GM21619 (cell line): ENCODE results near the gene KLRC2.
"Not testable (repeated sequence)": the region's sequence is repeated elsewhere in the genome, so short reads cannot be mapped to it uniquely, and the experiment has no call there.

Source experiments
- ATAC-seq: cut with Tn5 transposase; IDR thresholded peaks from one replicate; pipeline ENCODE4 v1.9.1; 2021; ENCODE audit not compliant: unreplicated experiment

Gene KLRC2

GRCh38 chr12:10435816-10436215 is at the start of gene KLRC2:
Gene KLRC2 (minus strand): TSS chr12:10436010. CDS start chr12:10435986, 24 bp downstream.
- ATAC-seq = not testable (repeated sequence)

- ATAC-seq = not testable (repeated sequence)
Measured at GRCh38 chr12:10481901-10482300, 46.1 kb upstream of the KLRC2 start.

GRCh38 chr12:10472808-10473207 is 37.0 kb upstream of the KLRC2 start:
- not testable (repeated sequence) for ATAC-seq

- ATAC-seq = no peak
Measured at GRCh38 chr12:10469701-10470100, 33.9 kb upstream of the KLRC2 start.

GRCh38 chr12:10466311-10466710 is 30.5 kb upstream of the KLRC2 start:
- ATAC-seq = no peak

- no peak for ATAC-seq
Measured at GRCh38 chr12:10457760-10458159, 21.9 kb upstream of the KLRC2 start.

GRCh38 chr12:10456856-10457255 is 21.0 kb upstream of the KLRC2 start:
- ATAC-seq = no peak

GRCh38 chr12:10455766-10456165 is 20.0 kb upstream of the KLRC2 start:
- no peak for ATAC-seq

- no peak for ATAC-seq
Measured at GRCh38 chr12:10454531-10454930, 18.7 kb upstream of the KLRC2 start.

GRCh38 chr12:10453156-10453555 is 17.3 kb upstream of the KLRC2 start, which contains the start of gene KLRC1:
Gene KLRC1 (minus strand): TSS chr12:10453377. CDS start chr12:10451156, 2,221 bp downstream.
- ATAC-seq = no peak

GRCh38 chr12:10448236-10448635 is 12.4 kb upstream of the KLRC2 start:
- no peak for ATAC-seq

- not testable (repeated sequence) for ATAC-seq
Measured at GRCh38 chr12:10446052-10446451, 10.2 kb upstream of the KLRC2 start.

- not testable (repeated sequence) for ATAC-seq
Measured at GRCh38 chr12:10441144-10441543, 5.3 kb upstream of the KLRC2 start.

GRCh38 chr12:10439608-10440274 is 3.9 kb upstream of the KLRC2 start:
- not testable (repeated sequence) for ATAC-seq

- ATAC-seq = not testable (repeated sequence)
Measured at GRCh38 chr12:10437601-10438000, 1.8 kb upstream of the KLRC2 start.

GRCh38 chr12:10430623-10431022 is 5.2 kb downstream of the KLRC2 start:
- not testable (repeated sequence) for ATAC-seq

GRCh38 chr12:10425938-10426337 is 9.9 kb downstream of the KLRC2 start:
- not testable (repeated sequence) for ATAC-seq

- not testable (repeated sequence) for ATAC-seq
Measured at GRCh38 chr12:10424260-10424899, 11.4 kb downstream of the KLRC2 start.

GRCh38 chr12:10422159-10422558 is 13.7 kb downstream of the KLRC2 start:
- ATAC-seq = not testable (repeated sequence)

GRCh38 chr12:10420334-10420733 is 15.5 kb downstream of the KLRC2 start, which contains the start of gene KLRC3:
Gene KLRC3 (minus strand): TSS chr12:10420595. CDS start chr12:10420550, 45 bp downstream.
- ATAC-seq = not testable (repeated sequence)

- ATAC-seq = no peak
Measured at GRCh38 chr12:10409392-10409791, 26.4 kb downstream of the KLRC2 start, which contains the start of gene KLRC4. Gene KLRC4 (minus strand): TSS chr12:10409757. CDS start chr12:10409575, 182 bp downstream.

- ATAC-seq = no peak
Measured at GRCh38 chr12:10408842-10409241, 27.0 kb downstream of the KLRC2 start.
